Stimulated activated CD8-positive, alpha-beta memory T cell treated with anti-CD3 and anti-CD28 coated beads, Interleukin-7, amount 100 ng/mL, for 24 hours (primary cell): ENCODE data around the gene YES1.
"Not testable (repeated sequence)": the region's sequence is repeated elsewhere in the genome, so short reads cannot be mapped to it uniquely, and the experiment has no call there.

Experiments
- DNase-seq: peaks from one replicate; pipeline ENCODE4 v3.0.0-alpha.2; 2020; ENCODE audit warnings: low read depth

The YES1 gene

GRCh38 chr18:784470-785172, 27.4 kb downstream of the YES1 start:
- no peak for DNase-seq

GRCh38 chr18:778194-778927, 33.7 kb downstream of the YES1 start:
- no peak for DNase-seq

- DNase-seq, result no peak
These were observed 35.0 kb downstream of the YES1 start for GRCh38 chr18:777021-777420.

- not testable (repeated sequence) for DNase-seq
These were observed 36.0 kb downstream of the YES1 start for GRCh38 chr18:776044-776443.

DNA sequence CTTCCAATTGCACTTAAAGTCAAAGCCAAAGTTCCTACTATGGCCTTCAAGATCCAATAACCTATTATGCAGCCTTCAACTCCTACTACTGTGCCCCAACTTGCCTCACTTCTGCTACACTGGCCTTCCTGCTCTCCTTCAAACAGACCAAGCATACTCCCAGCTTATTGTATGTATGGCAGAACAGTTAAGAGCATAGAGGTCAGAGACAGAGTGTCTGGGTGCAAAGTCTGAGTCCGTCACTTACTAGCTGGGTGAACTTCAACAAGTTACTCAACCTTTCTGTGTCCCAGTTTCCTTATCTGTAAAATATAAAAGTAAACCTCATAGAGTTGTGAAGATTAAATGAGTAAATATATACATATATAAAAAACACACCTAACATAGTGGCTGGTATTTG, 37.2 kb downstream of the YES1 start:
- no peak for DNase-seq

- DNase-seq, result no peak
These were observed 37.9 kb downstream of the YES1 start for GRCh38 chr18:773980-774624.

- DNase-seq, result no peak
These were observed 41.5 kb downstream of the YES1 start for GRCh38 chr18:770583-770961.

DNA sequence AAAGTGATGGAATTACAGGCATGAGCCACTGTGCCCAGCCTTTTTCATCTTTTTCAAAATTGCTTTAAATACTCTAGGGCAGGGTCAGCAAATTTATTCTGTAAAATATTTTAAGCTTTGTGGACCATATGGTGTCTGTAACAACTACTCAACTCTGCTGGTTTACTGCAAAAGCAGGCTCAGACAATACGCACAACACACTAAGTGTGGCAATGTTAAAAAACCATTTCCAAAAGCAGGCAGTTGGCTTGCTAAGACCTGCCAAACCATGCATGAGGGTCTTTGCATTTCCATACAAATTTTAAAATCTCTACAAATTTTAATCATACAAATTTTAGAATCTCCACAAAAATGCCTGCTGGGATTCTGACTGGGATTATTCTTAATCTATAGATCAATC, 44.1 kb downstream of the YES1 start:
- no peak for DNase-seq

GRCh38 chr18:767084-767882, 44.8 kb downstream of the YES1 start:
- no peak for DNase-seq

- DNase-seq, result no peak
These were observed 45.5 kb downstream of the YES1 start for GRCh38 chr18:766550-766860.

DNA sequence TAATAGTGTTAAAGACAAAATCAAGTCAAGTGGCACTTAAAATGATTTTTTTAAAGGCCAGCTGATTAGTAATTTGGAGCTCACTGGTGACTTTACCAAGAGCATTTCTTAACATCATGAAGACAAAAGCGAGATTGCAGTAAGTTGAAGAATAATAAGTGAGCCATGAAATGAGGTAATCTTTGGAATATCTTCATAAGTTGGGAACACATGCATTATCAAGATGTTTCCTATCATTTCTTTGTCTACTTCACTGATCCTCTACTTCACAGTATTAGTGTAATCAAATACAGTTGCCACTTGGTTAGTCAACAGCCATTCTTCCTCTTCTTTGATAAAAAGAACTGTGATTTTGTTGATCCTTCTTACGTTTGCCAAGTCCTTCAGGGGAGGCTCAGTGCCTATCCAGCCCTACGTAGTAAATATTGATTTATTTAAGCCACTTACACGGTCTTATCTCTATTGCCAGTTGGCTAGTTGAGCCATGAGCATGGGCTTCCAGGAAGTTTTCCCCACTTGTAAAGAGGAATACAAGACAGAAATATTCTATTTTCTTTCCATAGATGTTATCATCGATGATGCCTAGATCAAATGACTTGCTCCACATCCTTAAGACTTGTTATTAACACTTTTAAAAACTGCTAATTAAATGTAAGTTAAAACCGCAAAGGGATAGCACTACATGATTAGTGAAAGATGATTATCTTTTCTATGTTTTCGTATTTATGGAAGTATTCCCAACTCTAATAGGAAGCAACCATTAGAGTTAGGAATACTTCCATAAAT, 46.1 kb downstream of the YES1 start:
- no peak for DNase-seq

DNA sequence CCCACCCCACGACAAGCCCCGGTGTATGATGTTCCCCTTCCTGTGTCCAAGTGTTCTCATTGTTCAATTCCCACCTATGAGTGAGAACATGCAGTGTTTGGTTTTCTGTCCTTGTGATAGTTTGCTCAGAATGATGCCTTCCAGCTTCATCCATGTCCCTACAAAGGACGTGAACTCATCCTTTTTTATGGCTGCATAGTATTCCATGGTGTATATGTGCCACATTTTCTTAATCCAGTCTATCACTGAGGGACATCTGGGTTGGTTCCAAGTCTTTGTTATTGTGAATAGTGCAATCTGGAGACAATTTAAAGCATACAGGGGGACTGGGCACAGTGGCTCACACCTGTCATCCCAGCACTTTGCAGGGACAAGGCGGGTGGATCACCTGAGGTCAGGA, 52.2 kb downstream of the YES1 start:
- DNase-seq, result not testable (repeated sequence)

DNA sequence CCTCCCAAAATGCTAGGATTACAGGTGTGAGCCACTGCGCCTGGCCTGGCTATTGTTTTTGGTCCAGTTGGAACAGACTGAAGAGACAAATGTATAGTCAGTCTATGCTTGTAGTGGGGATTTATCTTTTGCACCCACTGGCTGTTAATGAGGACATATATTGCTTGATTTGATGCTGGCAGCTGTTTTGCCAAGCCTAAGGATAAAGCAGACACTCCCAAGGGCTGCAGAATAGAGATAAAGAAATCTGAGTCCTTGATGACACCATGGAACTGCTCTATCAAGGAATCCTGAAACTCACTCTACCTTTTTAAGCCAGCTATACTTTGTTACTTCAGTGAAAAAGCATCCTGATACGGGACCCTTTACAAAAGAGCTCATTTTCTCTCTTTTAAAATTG, 56.5 kb downstream of the YES1 start:
- no peak for DNase-seq

DNA sequence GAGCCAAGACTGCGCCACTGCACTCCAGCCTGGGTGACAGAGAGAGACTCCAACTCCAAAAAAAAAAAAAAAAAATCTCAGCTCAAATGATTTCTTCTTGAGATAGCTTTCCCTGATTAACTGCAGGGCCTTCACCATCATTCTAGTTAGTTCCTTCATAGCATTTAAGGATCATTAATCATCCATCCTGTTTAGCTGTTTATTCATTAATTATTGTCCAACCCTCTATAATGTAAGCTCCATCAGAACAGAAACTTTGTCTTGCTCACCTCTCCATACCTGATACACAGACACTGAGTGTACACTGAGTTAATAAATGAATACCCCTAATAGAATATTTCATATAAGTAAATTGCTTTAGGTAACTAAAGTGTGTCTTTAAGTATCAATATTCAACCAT, 57.4 kb downstream of the YES1 start:
- DNase-seq, result no peak

DNA sequence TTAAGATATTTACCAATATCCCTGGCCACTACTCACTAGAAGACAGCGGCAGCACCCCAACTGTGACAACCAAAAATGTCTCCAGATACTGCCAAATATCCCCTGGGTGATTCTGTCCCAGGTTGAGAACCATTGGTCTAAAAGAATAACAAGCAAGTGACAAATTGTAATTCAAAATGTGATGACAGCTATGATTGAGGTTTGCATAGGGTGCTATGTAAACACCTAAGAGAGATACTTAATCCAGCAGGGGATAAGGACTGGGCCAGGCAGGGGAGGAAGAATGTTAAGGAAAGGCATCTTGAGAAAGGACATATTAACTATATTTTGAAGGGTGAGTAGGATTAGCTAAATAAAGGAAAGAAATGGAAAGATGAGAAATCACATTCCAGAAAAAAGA, 61.6 kb downstream of the YES1 start:
- no peak for DNase-seq

- DNase-seq, result no peak
These were observed 67.0 kb downstream of the YES1 start for GRCh38 chr18:744832-745597.

DNA sequence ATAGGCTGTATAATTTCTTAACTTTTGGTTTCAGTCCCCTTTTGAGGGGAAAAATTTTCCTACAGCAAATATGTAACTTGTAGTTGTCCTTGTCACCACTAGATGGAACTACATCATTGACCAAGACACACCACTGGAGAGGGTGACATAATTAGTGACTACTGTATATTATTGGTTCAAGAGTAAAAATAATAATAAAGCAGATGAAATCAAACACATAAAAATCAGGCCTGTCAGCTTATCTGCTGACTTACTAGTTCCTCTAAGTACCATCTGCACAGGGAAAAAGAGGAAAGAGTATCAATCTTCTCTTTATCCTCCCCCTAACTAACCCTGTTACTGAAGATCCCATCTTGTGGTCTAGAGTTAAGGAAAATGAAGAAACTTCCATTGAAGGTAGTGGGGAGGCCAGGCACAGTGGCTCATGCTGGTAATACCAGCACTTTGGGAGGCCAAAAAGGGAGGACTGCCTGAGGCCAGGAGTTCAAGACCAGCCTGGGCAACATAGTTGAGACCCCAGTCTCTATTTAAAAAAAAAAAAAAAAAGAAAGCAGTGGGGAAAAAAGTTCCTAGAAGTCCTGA, 70.0 kb downstream of the YES1 start:
- DNase-seq, result no peak

- no peak for DNase-seq
These were observed 79.7 kb downstream of the YES1 start for GRCh38 chr18:732371-732770.

GRCh38 chr18:731185-731584, 80.9 kb downstream of the YES1 start:
- DNase-seq, result no peak

DNA sequence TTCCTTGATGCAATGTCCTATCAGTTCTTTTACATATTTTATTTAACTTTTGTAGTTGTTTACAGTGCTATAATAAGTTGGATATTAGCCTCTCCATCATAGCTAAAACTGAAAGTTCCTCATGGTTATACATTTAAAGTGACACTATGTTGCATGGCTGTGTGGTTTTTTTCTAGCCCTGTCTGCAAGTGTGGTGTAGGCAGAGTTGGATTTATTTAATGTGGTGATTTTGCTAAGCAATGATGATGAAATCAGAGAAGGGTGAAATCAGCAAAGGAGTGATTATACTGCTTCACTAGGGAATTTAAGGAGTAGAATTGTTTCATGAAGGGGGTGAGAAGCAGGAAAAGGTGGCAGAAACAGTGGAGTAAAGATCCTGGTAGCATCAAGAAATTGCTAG, 81.3 kb downstream of the YES1 start:
- DNase-seq, result no peak

DNA sequence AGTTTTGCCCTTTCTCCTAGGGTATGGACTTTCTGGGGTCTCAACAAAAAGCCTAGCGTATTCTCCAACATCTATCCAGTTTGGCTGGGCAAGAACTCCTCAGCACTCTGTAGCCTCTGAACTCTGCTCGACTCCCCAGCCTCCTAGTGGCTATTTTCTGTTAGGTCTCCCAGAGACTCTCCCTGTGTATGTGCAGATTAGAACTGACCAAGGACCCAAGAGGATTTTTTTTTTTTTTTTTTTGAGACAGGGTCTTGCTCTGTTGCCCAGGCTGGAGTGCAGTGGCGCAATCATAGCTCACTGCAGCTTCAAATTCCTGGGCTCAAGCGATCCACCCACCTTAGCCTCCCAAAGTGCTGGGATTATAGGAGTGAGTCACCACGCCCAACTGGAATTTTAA, 81.9 kb downstream of the YES1 start:
- DNase-seq, result not testable (repeated sequence)
